Endodermal cell (in vitro differentiated cells): ENCODE results near the gene STYXL2. TPM values are rescaled to one million over a fixed set of nuclear protein-coding genes. Genes with fewer than 3 reads are reported as not detected.

Source experiments
- DNase-seq: peaks from one replicate; pipeline ENCODE4 v3.0.0-alpha.2; 2017
- H3K27ac ChIP-seq: 2 replicates; pipeline ENCODE4 v1.5.1; 2013; ENCODE audit warnings: mild to moderate bottlenecking, low read depth, low read length, moderate library complexity
- H3K27me3 ChIP-seq: 2 replicates; pipeline ENCODE4 v1.6.1; 2013; ENCODE audit warnings: mild to moderate bottlenecking, low read length, moderate library complexity; ENCODE audit not compliant: insufficient read depth, control insufficient read depth, poor library complexity, severe bottlenecking
- H3K36me3 ChIP-seq: 2 replicates; pipeline ENCODE4 v1.7.0; 2013; ENCODE audit warnings: mild to moderate bottlenecking, low read length, moderate library complexity; ENCODE audit not compliant: control insufficient read depth, insufficient read depth
- H3K4me1 ChIP-seq: one replicate; pipeline ENCODE4 v1.7.0; 2013; ENCODE audit warnings: low read length; ENCODE audit not compliant: control insufficient read depth, insufficient read depth
- H3K4me3 ChIP-seq: 2 replicates; pipeline ENCODE4 v1.5.1; 2013; ENCODE audit warnings: mild to moderate bottlenecking, low read length, moderate library complexity
- H3K9ac ChIP-seq: 2 replicates; pipeline ENCODE4 v1.6.1; 2013; ENCODE audit warnings: mild to moderate bottlenecking, low read length, moderate library complexity; ENCODE audit not compliant: poor library complexity, severe bottlenecking; ENCODE audit errors: extremely low read depth
- H3K9me3 ChIP-seq: 2 replicates; pipeline ENCODE4 v1.6.1; 2013; ENCODE audit warnings: mild to moderate bottlenecking, low read length, moderate library complexity; ENCODE audit not compliant: control insufficient read depth
- H3K27ac Mint-ChIP-seq: 2 replicates; pipeline ENCODE4 v1.8.0; 2020; ENCODE audit warnings: mixed read lengths
- H3K27me3 Mint-ChIP-seq: 2 replicates; pipeline ENCODE4 v1.8.0; 2021; ENCODE audit warnings: mild to moderate bottlenecking, mixed read lengths; ENCODE audit not compliant: insufficient read depth
- H3K36me3 Mint-ChIP-seq: 2 replicates; pipeline ENCODE4 v1.8.0; 2020; ENCODE audit warnings: low read depth, mixed read lengths
- H3K4me1 Mint-ChIP-seq: 2 replicates; pipeline ENCODE4 v1.8.0; 2020; ENCODE audit warnings: mixed read lengths
- H3K4me3 Mint-ChIP-seq: 2 replicates; pipeline ENCODE4 v1.8.0; 2020; ENCODE audit warnings: mild to moderate bottlenecking, moderate library complexity, mixed read lengths
- H3K9me3 Mint-ChIP-seq: 2 replicates; pipeline ENCODE4 v1.8.0; 2020; ENCODE audit warnings: mild to moderate bottlenecking, mixed read lengths
- WGBS, 2 experiments: methylation state at CpG; one replicate each; pipeline versions ENCODE4 v1.1.5 to v1.1.7; 2013; ENCODE audit warnings: missing lambda C conversion rate in 2 of 2, mixed read lengths in 1 of 2; ENCODE audit not compliant: insufficient coverage in 1 of 2, insufficient read length in 1 of 2; 5-methylcytosine and 5-hydroxymethylcytosine counted together
- total RNA-seq, 2 donors: library from RNA; stranded (reverse); fragmentation: NEBNext Ultra II Directional in 1 of 2; extraction: Animal tissue kit (Norgen Biotek cat#: 25700) in 1 of 2; gene quantifications; 2 replicates in 1 of 2; 3 replicates in 1 of 2; pipeline ENCODE4 v1.2.1, GENCODE V29; 2021
- TF ChIP-seq, protein P1 (sequence below): fragments of 200-600 bp; sonication (generic); conservative IDR thresholded peaks from 2 replicates; pipeline ENCODE4 v1.5.0; 2021; ENCODE audit warnings: antibody characterized with exemption, mild to moderate bottlenecking

The STYXL2 gene
- total RNA-seq, 2 donors from 2014 or later = 0.99 to 5.2 TPM

- Histone ChIP-seq H3K36me3 (no peaks in the 10 kb centered on the region), H3K9me3 (no peaks in the 10 kb centered on the region), H3K9ac (no peak overlapping the region), H3K4me3 (no peak overlapping the region), H3K27me3 (no peaks in the 10 kb centered on the region), H3K27ac (no peak overlapping the region), H3K4me1 (no peaks in the 10 kb centered on the region)
- WGBS, 2 experiments = 71 to 91% methylated on average over 2 to 8 of the region's 8 CpGs
- H3K36me3 Mint-ChIP-seq = no peaks in the 10 kb centered on the region
- no peak overlapping the region for H3K4me3 Mint-ChIP-seq
- H3K27ac Mint-ChIP-seq = no peak overlapping the region
- no peaks in the 10 kb centered on the region for H3K9me3 Mint-ChIP-seq
- peak; percentile 13 for DNase-seq
- TF ChIP-seq, protein P1, sequence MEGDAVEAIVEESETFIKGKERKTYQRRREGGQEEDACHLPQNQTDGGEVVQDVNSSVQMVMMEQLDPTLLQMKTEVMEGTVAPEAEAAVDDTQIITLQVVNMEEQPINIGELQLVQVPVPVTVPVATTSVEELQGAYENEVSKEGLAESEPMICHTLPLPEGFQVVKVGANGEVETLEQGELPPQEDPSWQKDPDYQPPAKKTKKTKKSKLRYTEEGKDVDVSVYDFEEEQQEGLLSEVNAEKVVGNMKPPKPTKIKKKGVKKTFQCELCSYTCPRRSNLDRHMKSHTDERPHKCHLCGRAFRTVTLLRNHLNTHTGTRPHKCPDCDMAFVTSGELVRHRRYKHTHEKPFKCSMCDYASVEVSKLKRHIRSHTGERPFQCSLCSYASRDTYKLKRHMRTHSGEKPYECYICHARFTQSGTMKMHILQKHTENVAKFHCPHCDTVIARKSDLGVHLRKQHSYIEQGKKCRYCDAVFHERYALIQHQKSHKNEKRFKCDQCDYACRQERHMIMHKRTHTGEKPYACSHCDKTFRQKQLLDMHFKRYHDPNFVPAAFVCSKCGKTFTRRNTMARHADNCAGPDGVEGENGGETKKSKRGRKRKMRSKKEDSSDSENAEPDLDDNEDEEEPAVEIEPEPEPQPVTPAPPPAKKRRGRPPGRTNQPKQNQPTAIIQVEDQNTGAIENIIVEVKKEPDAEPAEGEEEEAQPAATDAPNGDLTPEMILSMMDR = no peak
- H3K27me3 Mint-ChIP-seq = peaks cover 4% of the 10 kb centered on the region
- H3K4me1 Mint-ChIP-seq = peaks cover 3% of the 10 kb centered on the region
These were observed 28.4 kb upstream of the STYXL2 start for GRCh38 chr1:167065471-167065870.

- Histone ChIP-seq H3K9me3 (no peaks in the 10 kb centered on the region), H3K27ac (no peak overlapping the region), H3K36me3 (no peaks in the 10 kb centered on the region), H3K9ac (no peak overlapping the region), H3K4me1 (no peaks in the 10 kb centered on the region), H3K27me3 (no peaks in the 10 kb centered on the region), H3K4me3 (no peak overlapping the region)
- H3K36me3 Mint-ChIP-seq = no peaks in the 10 kb centered on the region
- H3K27ac Mint-ChIP-seq = no peak overlapping the region
- peaks cover 5% of the 10 kb centered on the region for H3K27me3 Mint-ChIP-seq
- peak overlapping the region; percentile 35 for H3K4me3 Mint-ChIP-seq
- TF ChIP-seq, protein P1 = peak; percentile 100
- DNase-seq = peak; percentile 96
- peaks cover 3% of the 10 kb centered on the region for H3K4me1 Mint-ChIP-seq
- no peaks in the 10 kb centered on the region for H3K9me3 Mint-ChIP-seq
- WGBS, 2 experiments = 4 to 7% methylated on average over 10 to 30 of the region's 31 CpGs
These were observed 27.3 kb upstream of the STYXL2 start for GRCh38 chr1:167066333-167067122.

DNA sequence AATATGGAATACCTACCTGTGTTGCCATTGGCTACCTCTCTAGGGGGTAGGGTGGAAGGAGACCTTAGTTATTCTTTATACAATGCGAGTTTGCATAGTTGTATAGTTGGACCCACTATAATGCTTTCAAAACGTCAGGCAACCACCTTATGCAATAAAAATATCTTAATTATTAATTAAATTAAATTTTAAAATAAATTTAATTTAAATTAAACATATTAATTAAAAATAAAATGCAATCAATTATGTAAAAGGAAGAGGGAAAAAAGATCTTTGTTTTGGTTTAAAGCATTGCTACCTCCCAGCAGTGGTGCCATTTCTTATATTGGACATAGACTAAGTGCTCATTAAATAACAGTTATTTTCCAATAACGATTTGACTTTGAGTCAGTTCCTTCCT lies 26.0 kb upstream of the STYXL2 start:
- H3K9ac ChIP-seq = no peak overlapping the region
- no peaks in the 10 kb centered on the region for H3K4me1 ChIP-seq
- H3K4me1 Mint-ChIP-seq = peaks cover 3% of the 10 kb centered on the region
- no peaks in the 10 kb centered on the region for H3K9me3 Mint-ChIP-seq
- H3K27ac ChIP-seq = no peak overlapping the region
- no peaks in the 10 kb centered on the region for H3K36me3 ChIP-seq
- H3K9me3 ChIP-seq = no peaks in the 10 kb centered on the region
- 75% methylated on average over 2 of the region's 3 CpGs; no CpG with 5 or more reads in 1 of the 2 experiments for whole genome bisulfite sequencing, 2 experiments
- H3K36me3 Mint-ChIP-seq = no peaks in the 10 kb centered on the region
- no peak overlapping the region for H3K27ac Mint-ChIP-seq
- TF ChIP-seq, protein P1 = no peak
- no peak overlapping the region for H3K4me3 Mint-ChIP-seq
- DNase-seq = no peak
- H3K27me3 Mint-ChIP-seq = peaks cover 5% of the 10 kb centered on the region
- no peak overlapping the region for H3K4me3 ChIP-seq
- H3K27me3 ChIP-seq = no peaks in the 10 kb centered on the region
